H1 (cell line): ENCODE measurements around the gene NEFH. TPM values are rescaled to one million over a fixed set of nuclear protein-coding genes. Genes with fewer than 3 reads are reported as not detected.
A peak's percentile ranks its signal among the peaks of the same experiment; 100 is the strongest.

ENCODE experiments used
- CTCF ChIA-PET: fragments of 300-600 bp; sonication (Branson Sonifier 250); formaldehyde crosslinking; loops from one replicate; lab custom pipeline; 2021; ENCODE audit not compliant: partially characterized antibody; lab: Charles Lee
- POLR2A ChIA-PET: fragments of 300-600 bp; sonication (Branson Sonifier 250); formaldehyde crosslinking; loops from one replicate; lab custom pipeline; 2021; ENCODE audit warnings: inconsistent platforms; ENCODE audit not compliant: partially characterized antibody; lab: Charles Lee
- DNase-seq, 2 experiments: peaks; one replicate each; pipeline versions ENCODE4 v3.0.0 to v3.0.0-alpha.2; 2010 to 2022; ENCODE audit warnings: low spot score in 2 of 2, low read depth in 1 of 2, mixed read lengths in 1 of 2
- FAIRE-seq: peaks from 2 replicates; lab custom pipeline; 2011; peaks lifted over from hg19 to GRCh38; lab: Jason Lieb, UNC
- H2AFZ ChIP-seq: 2 replicates; pipeline ENCODE4 v1.8.1; 2012; ENCODE audit warnings: low read length, inconsistent platforms
- H2AK5ac ChIP-seq: 2 replicates; pipeline ENCODE4 v1.6.1; 2013; ENCODE audit warnings: low read depth, low read length
- H2BK120ac ChIP-seq: replicated peaks from 2 replicates; pipeline ENCODE3; 2013; ENCODE audit warnings: low read depth, low read length, inconsistent platforms
- H2BK12ac ChIP-seq: 2 replicates; pipeline ENCODE4 v1.6.1; 2013; ENCODE audit warnings: low read depth, low read length
- H2BK15ac ChIP-seq: 2 replicates; pipeline ENCODE4 v1.6.1; 2013; ENCODE audit warnings: low read length
- H2BK20ac ChIP-seq: 2 replicates; pipeline ENCODE4 v1.6.1; 2013; ENCODE audit warnings: low read length
- H2BK5ac ChIP-seq: 2 replicates; pipeline ENCODE4 v1.6.1; 2013; ENCODE audit warnings: low read depth, low read length
- H3K14ac ChIP-seq: 2 replicates; pipeline ENCODE4 v1.6.1; 2013; ENCODE audit warnings: inconsistent platforms; ENCODE audit not compliant: insufficient read length
- H3K18ac ChIP-seq: 2 replicates; pipeline ENCODE4 v1.6.1; 2013; ENCODE audit warnings: low read length; ENCODE audit errors: extremely low read depth
- H3K23ac ChIP-seq: 2 replicates; pipeline ENCODE4 v1.6.1; 2013; ENCODE audit warnings: inconsistent platforms; ENCODE audit not compliant: insufficient read length
- H3K23me2 ChIP-seq: 2 replicates; pipeline ENCODE4 v1.6.1; 2013; ENCODE audit warnings: low read depth, low read length
- H3K27ac ChIP-seq: 2 replicates; pipeline ENCODE4 v1.6.1; 2011; ENCODE audit warnings: low read depth, low read length, inconsistent platforms
- H3K27me3 ChIP-seq, 4 experiments: replicated peaks in 1 of 4; 1 replicate in 1 of 4; 2 replicates in 3 of 4; pipeline versions ENCODE4 v1.6.1 to v1.8.1; 2011 to 2013; ENCODE audit warnings: low read length in 3 of 4, mild to moderate bottlenecking in 3 of 4, inconsistent platforms in 2 of 4, mixed read lengths in 2 of 4, moderate library complexity in 1 of 4; ENCODE audit not compliant: control insufficient read depth in 3 of 4, insufficient read depth in 3 of 4; ENCODE audit errors: extremely low read depth in 1 of 4
- H3K36me3 ChIP-seq, 4 experiments: 2 replicates each; pipeline versions ENCODE4 v1.6.1 to v1.8.1; 2011 to 2013; ENCODE audit warnings: mild to moderate bottlenecking in 4 of 4, low read length in 3 of 4, moderate library complexity in 2 of 4, control low read depth in 1 of 4, inconsistent platforms in 1 of 4; ENCODE audit not compliant: insufficient read depth in 4 of 4, control insufficient read depth in 2 of 4
- H3K4ac ChIP-seq: replicated peaks from 2 replicates; pipeline ENCODE3; 2013; ENCODE audit warnings: low read length, low read depth, mixed read lengths, inconsistent platforms; ENCODE audit not compliant: insufficient read length
- H3K4me1 ChIP-seq, 4 experiments: replicated peaks in 1 of 4; 1 replicate in 1 of 4; 2 replicates in 3 of 4; pipeline versions ENCODE4 v1.6.1 to v1.8.1; 2011 to 2013; ENCODE audit warnings: low read length in 3 of 4, inconsistent platforms in 2 of 4, mixed read lengths in 1 of 4; ENCODE audit not compliant: insufficient read depth in 4 of 4, control insufficient read depth in 3 of 4
- H3K4me2 ChIP-seq, 2 experiments: 2 replicates each; pipeline versions ENCODE4 v1.6.1 to v1.8.1; 2011 to 2013; ENCODE audit warnings: low read depth in 2 of 2, low read length in 2 of 2, control low read depth in 1 of 2, inconsistent platforms in 1 of 2, mild to moderate bottlenecking in 1 of 2; ENCODE audit not compliant: insufficient read depth in 1 of 2
- H3K4me3 ChIP-seq, 4 experiments: fragments of 200-600, 300-600 bp in 1 of 4; sonication (generic), shearing (Covaris generic), sonication (Bioruptor Twin) in 1 of 4; 2 replicates each; pipeline versions ENCODE4 v1.5.1 to v1.8.1; 2011 to 2016; ENCODE audit warnings: low read length in 4 of 4, low read depth in 3 of 4, control low read depth in 2 of 4, inconsistent platforms in 2 of 4, mild to moderate bottlenecking in 2 of 4, mixed read lengths in 1 of 4, moderate library complexity in 1 of 4; ENCODE audit not compliant: insufficient read depth in 2 of 4; ENCODE audit errors: extremely low read depth in 1 of 4
- H3K56ac ChIP-seq: replicated peaks from 2 replicates; pipeline ENCODE3; 2013; ENCODE audit warnings: low read depth, mild to moderate bottlenecking, mixed read lengths, low read length, inconsistent platforms; ENCODE audit not compliant: insufficient read length
- H3K79me1 ChIP-seq: 2 replicates; pipeline ENCODE4 v1.6.1; 2013; ENCODE audit warnings: low read depth, low read length, control low read depth
- H3K79me2 ChIP-seq, 2 experiments: 2 replicates each; pipeline versions ENCODE4 v1.6.1 to v1.8.1; 2012 to 2013; ENCODE audit warnings: low read length in 2 of 2, mild to moderate bottlenecking in 2 of 2, inconsistent platforms in 1 of 2; ENCODE audit not compliant: insufficient read depth in 2 of 2, control insufficient read depth in 1 of 2
- H3K9ac ChIP-seq, 4 experiments: replicated peaks in 1 of 4; 1 replicate in 1 of 4; 2 replicates in 3 of 4; pipeline versions ENCODE4 v1.6.1 to v1.8.1; 2011 to 2013; ENCODE audit warnings: low read depth in 3 of 4, low read length in 3 of 4, control low read depth in 2 of 4, mild to moderate bottlenecking in 2 of 4, moderate library complexity in 2 of 4, inconsistent platforms in 1 of 4; ENCODE audit errors: extremely low read depth in 1 of 4
- H3K9me3 ChIP-seq, 2 experiments: 2 replicates each; pipeline versions ENCODE4 v1.6.1 to v1.8.1; 2012 to 2013; ENCODE audit warnings: mild to moderate bottlenecking in 2 of 2, moderate library complexity in 2 of 2, control low read depth in 1 of 2, inconsistent platforms in 1 of 2, low read depth in 1 of 2, low read length in 1 of 2, mixed read lengths in 1 of 2; ENCODE audit not compliant: insufficient read depth in 2 of 2
- H4K20me1 ChIP-seq, 2 experiments: replicated peaks in 1 of 2; 2 replicates each; pipeline versions ENCODE3 to v1.8.1; 2011 to 2013; ENCODE audit warnings: inconsistent platforms in 2 of 2, low read length in 2 of 2, mild to moderate bottlenecking in 1 of 2; ENCODE audit not compliant: insufficient read depth in 2 of 2, control insufficient read depth in 1 of 2
- H4K5ac ChIP-seq: 2 replicates; pipeline ENCODE4 v1.6.1; 2013; ENCODE audit warnings: low read length, low read depth, mixed read lengths, inconsistent platforms; ENCODE audit not compliant: insufficient read length
- H4K8ac ChIP-seq: 2 replicates; pipeline ENCODE4 v1.8.0; 2013; ENCODE audit warnings: mild to moderate bottlenecking, moderate library complexity, low read length, inconsistent platforms; ENCODE audit not compliant: insufficient read depth; ENCODE audit errors: extremely low read depth
- H4K91ac ChIP-seq: replicated peaks from 2 replicates; pipeline ENCODE3; 2013; ENCODE audit warnings: low read length, mixed read lengths, inconsistent platforms; ENCODE audit not compliant: insufficient read length
- ASH2L ChIP-seq: fragments of 200-600, 300-600 bp; sonication (generic); IDR thresholded peaks from one replicate; pipeline ENCODE4 v1.7.1; 2017; ENCODE audit warnings: low read length
- CREB1 ChIP-seq: IDR thresholded peaks from 2 replicates; pipeline ENCODE4 v1.6.1; 2012; ENCODE audit warnings: inconsistent platforms
- HDAC6 ChIP-seq: IDR thresholded peaks from one replicate; pipeline ENCODE4 v1.7.1; 2012; ENCODE audit warnings: low read depth, mild to moderate bottlenecking, inconsistent platforms, low read length, moderate library complexity
- JUN ChIP-seq: IDR thresholded peaks from 2 replicates; pipeline ENCODE4 v1.6.1; 2011; ENCODE audit warnings: low read depth, mild to moderate bottlenecking, improper control_type of control experiment, low read length
- JUND ChIP-seq: IDR thresholded peaks from 2 replicates; pipeline ENCODE4 v1.6.1; 2011; ENCODE audit warnings: mild to moderate bottlenecking, improper control_type of control experiment, low read length
- KDM1A ChIP-seq: fragments of 200-600, 300-600 bp; sonication (generic); IDR thresholded peaks from 2 replicates; pipeline ENCODE4 v1.7.1; 2016; ENCODE audit warnings: mild to moderate bottlenecking, low read length, borderline replicate concordance
- NRF1 ChIP-seq: IDR thresholded peaks from 2 replicates; pipeline ENCODE4 v1.6.1; 2011; ENCODE audit warnings: mild to moderate bottlenecking, low read depth, low read length, improper control_type of control experiment
- RNF2 ChIP-seq: fragments of 200-900, 300-1000 bp; sonication (generic); IDR thresholded peaks from 2 replicates; pipeline ENCODE4 v1.7.1; 2016; ENCODE audit warnings: borderline replicate concordance, low read depth, mild to moderate bottlenecking, antibody characterized with exemption, low read length; ENCODE audit not compliant: poor library complexity, severe bottlenecking; ENCODE audit errors: missing control alignments
- TBP ChIP-seq: IDR thresholded peaks from 2 replicates; pipeline ENCODE4 v1.6.1; 2011; ENCODE audit warnings: low read depth, low read length, improper control_type of control experiment
- USF2 ChIP-seq: IDR thresholded peaks from 2 replicates; pipeline ENCODE4 v1.6.1; 2011; ENCODE audit warnings: low read length, improper control_type of control experiment
- WGBS, 2 experiments: shearing (Covaris generic) in 1 of 2; methylation state at CpG; one replicate each; pipeline versions ENCODE4 v1.1.6 to v1.1.7; 2013 to 2015; ENCODE audit warnings: low lambda C conversion rate in 2 of 2, mixed read lengths in 2 of 2, inconsistent platforms in 1 of 2, low coverage in 1 of 2, missing lambda C conversion rate in 1 of 2; ENCODE audit not compliant: insufficient replicate concordance in 2 of 2, insufficient coverage in 1 of 2, insufficient read length in 1 of 2; ENCODE audit errors: extremely low coverage in 1 of 2, missing lambda C conversion rate in 1 of 2; 5-methylcytosine and 5-hydroxymethylcytosine counted together
- polyA plus RNA-seq, 7 experiments: library from polyadenylated mRNA; depleted of rRNA in 3 of 7; stranded (reverse) in 5 of 7; unstranded in 2 of 7; fragments of >200 nt in 5 of 7; fragments of 200-250 nt in 2 of 7; gene quantifications; 1 replicate in 5 of 7; 2 replicates in 1 of 7; 4 replicates in 1 of 7; pipeline versions ENCODE4 v1.2.1 to v1.2.3, GENCODE V29; 2011 to 2013; ENCODE audit warnings: missing spikeins in 2 of 7, mixed read lengths in 2 of 7
- total RNA-seq: library from RNA; stranded (reverse); fragmentation: NEBNext Ultra II Directional; extraction: Animal tissue kit (Norgen Biotek cat#: 25700); gene quantifications from 2 replicates; pipeline ENCODE4 v1.2.1, GENCODE V29; 2021

NEFH gene
- total and polyA plus RNA-seq, 2 of the 8 experiments (the other 6 are each of a cell fraction or from before 2014, with no cell fraction given) = 0.57 to 2.3 TPM

GRCh38 chr22:29481265-29482000 is 1.4 kb downstream of the NEFH start:
- FAIRE-seq (peak; percentile 69), DNase-seq (peak in 1 of 2 experiments; percentile 83)
- peak overlapping the region; percentile 67; the same call in 1 of the 2 replicates for H2BK20ac ChIP-seq
- H3K4me3 ChIP-seq = peak overlapping the region; percentile 26 to 57 (median 32)
- H2BK120ac ChIP-seq = no peak overlapping the region
- H3K4ac ChIP-seq = no peak overlapping the region
- H3K14ac ChIP-seq = no peak overlapping the region
- H2BK5ac ChIP-seq = peak overlapping the region; percentile 71; the same call in 1 of the 2 replicates
- no peak overlapping the region for H3K23ac ChIP-seq
- no peak overlapping the region for H4K5ac ChIP-seq
- H2AK5ac ChIP-seq = no peak overlapping the region
- ChIA-PET CTCF (interaction anchor here (0.7 to 6.2 kb wide), 11 partner anchors 11 to 118 kb away, joined by 3 to 42 read pairs (median 4); no protein-coding TSS in a partner anchor), POLR2A (interaction anchor here (0.5 to 3.7 kb wide), 10 partner anchors 11 to 683 kb away, joined by 3 to 36 read pairs (median 4); partner anchors contain the start of gene THOC5)
- H3K23me2 ChIP-seq = peaks cover 19% of the 10 kb centered on the region; the same call in 1 of the 2 replicates
- no peaks in the 10 kb centered on the region for H3K79me1 ChIP-seq
- no peak overlapping the region for H3K56ac ChIP-seq
- H3K27me3 ChIP-seq = peaks cover 26 to 58% (median 51%) of the 10 kb centered on the region in 4 experiments
- peak overlapping the region in 1 of 4 experiments; percentile 48; a peak in 1 of 7 replicates for H3K9ac ChIP-seq
- peak overlapping the region; percentile 71 for H3K18ac ChIP-seq
- H3K36me3 ChIP-seq = peaks cover 0 to 12% (median 1%) of the 10 kb centered on the region in 4 experiments; a peak in 3 of 8 replicates
- H3K4me2 ChIP-seq = peak overlapping the region; percentile 71 to 74
- H3K4me1 ChIP-seq = peaks cover 14 to 27% (median 20%) of the 10 kb centered on the region in 4 experiments
- H2BK12ac ChIP-seq = peak overlapping the region; percentile 88; the same call in 1 of the 2 replicates
- peaks cover 0 to 11% of the 10 kb centered on the region in 2 experiments; a peak in 2 of 4 replicates for H3K9me3 ChIP-seq
- peak overlapping the region; percentile 9 for H4K91ac ChIP-seq
- H2BK15ac ChIP-seq = peak overlapping the region; percentile 81; the same call in 1 of the 2 replicates
- no peak overlapping the region for H2AFZ ChIP-seq
- H3K79me2 ChIP-seq = no peaks in the 10 kb centered on the region
- H4K20me1 ChIP-seq = peaks cover 4 to 5% of the 10 kb centered on the region in 2 experiments
- no peak overlapping the region for H3K27ac ChIP-seq
- 10% methylated on average over 15 of the region's 15 CpGs; no CpG with 5 or more reads in 1 of the 2 experiments for WGBS, 2 experiments
- peak overlapping the region; percentile 57; the same call in 1 of the 2 replicates for H4K8ac ChIP-seq
- TF ChIP-seq CREB1 = no peak
- TF ChIP-seq RNF2 = no peak
- no peak for TF ChIP-seq HDAC6
- TF ChIP-seq USF2 = no peak
- no peak for TF ChIP-seq JUN
- peak; percentile 69 for TF ChIP-seq ASH2L
- no peak for TF ChIP-seq TBP
- TF ChIP-seq JUND = no peak; the same call in 1 of the 2 replicates
- TF ChIP-seq NRF1 = no peak
- TF ChIP-seq KDM1A = no peak
